Keratinocyte (primary cell): ENCODE measurements around the gene KAT2B. TPM values are rescaled to one million over a fixed set of nuclear protein-coding genes. Genes with fewer than 3 reads are reported as not detected.

Experiments used
- DNase-seq: peaks from one replicate; pipeline ENCODE4 v3.0.0-alpha.2; 2011; ENCODE audit warnings: low read depth, missing footprints, low spot score
- FAIRE-seq: peaks from 2 replicates; lab custom pipeline; 2011; peaks lifted over from hg19 to GRCh38; lab: Jason Lieb, UNC
- H2AFZ ChIP-seq: 2 replicates; pipeline ENCODE4 v1.6.0; 2012; ENCODE audit warnings: low read length, control low read depth, inconsistent platforms; ENCODE audit not compliant: control insufficient read depth
- H3K27ac ChIP-seq: 2 replicates; pipeline ENCODE4 v1.5.1; 2011; ENCODE audit warnings: low read length; ENCODE audit not compliant: control insufficient read depth, insufficient read depth
- H3K27me3 ChIP-seq: 3 replicates; pipeline ENCODE4 v1.6.0; 2011; ENCODE audit warnings: low read length; ENCODE audit not compliant: control insufficient read depth, insufficient read depth; ENCODE audit errors: extremely low read depth
- H3K36me3 ChIP-seq, 2 experiments: 2 replicates in 1 of 2; 3 replicates in 1 of 2; pipeline ENCODE4 v1.5.1; 2011; ENCODE audit warnings: low read length in 2 of 2, mild to moderate bottlenecking in 1 of 2; ENCODE audit not compliant: control insufficient read depth in 2 of 2, insufficient read depth in 2 of 2; ENCODE audit errors: extremely low read depth in 1 of 2
- H3K4me1 ChIP-seq: 3 replicates; pipeline ENCODE4 v1.5.1; 2011; ENCODE audit warnings: low read length; ENCODE audit not compliant: control insufficient read depth, insufficient read depth; ENCODE audit errors: extremely low read depth
- H3K4me2 ChIP-seq: 3 replicates; pipeline ENCODE4 v1.6.0; 2011; ENCODE audit warnings: low read depth, low read length; ENCODE audit not compliant: control insufficient read depth, insufficient read depth; ENCODE audit errors: extremely low read depth
- H3K4me3 ChIP-seq, 3 experiments: fragments of 200-600 bp in 1 of 3; sonication (generic) in 1 of 3; 2 replicates in 2 of 3; 3 replicates in 1 of 3; pipeline ENCODE4 v1.5.1; 2011 to 2016; ENCODE audit warnings: low read length in 3 of 3, mild to moderate bottlenecking in 3 of 3, control low read depth in 2 of 3, inconsistent platforms in 1 of 3, low read depth in 1 of 3, mixed read lengths in 1 of 3, mixed run types in 1 of 3, moderate library complexity in 1 of 3; ENCODE audit not compliant: control insufficient read depth in 2 of 3, insufficient read depth in 2 of 3; ENCODE audit errors: extremely low read depth in 1 of 3
- H3K79me2 ChIP-seq: 2 replicates; pipeline ENCODE4 v1.6.0; 2012; ENCODE audit warnings: low read length; ENCODE audit not compliant: control insufficient read depth, insufficient read depth
- H3K9ac ChIP-seq: 3 replicates; pipeline ENCODE4 v1.6.0; 2011; ENCODE audit warnings: low read length; ENCODE audit not compliant: control insufficient read depth, insufficient read depth; ENCODE audit errors: extremely low read depth
- H3K9me1 ChIP-seq: 3 replicates; pipeline ENCODE4 v1.6.0; 2011; ENCODE audit warnings: low read length; ENCODE audit not compliant: control insufficient read depth, insufficient read depth; ENCODE audit errors: extremely low read depth
- H3K9me3 ChIP-seq: 2 replicates; pipeline ENCODE4 v1.5.1; 2012; ENCODE audit warnings: low read depth, low read length; ENCODE audit not compliant: control insufficient read depth
- H4K20me1 ChIP-seq: 3 replicates; pipeline ENCODE4 v1.6.0; 2011; ENCODE audit warnings: low read length; ENCODE audit not compliant: control insufficient read depth, insufficient read depth; ENCODE audit errors: extremely low read depth
- CTCF ChIP-seq, 3 experiments: IDR thresholded peaks in 1 of 3; conservative IDR thresholded peaks in 1 of 3; optimal IDR thresholded peaks in 1 of 3; 2 replicates in 2 of 3; 3 replicates in 1 of 3; pipeline versions ENCODE3 to v1.5.1; 2011; ENCODE audit warnings: low read length in 3 of 3, mild to moderate bottlenecking in 3 of 3, moderate library complexity in 2 of 3, control low read depth in 1 of 3, inconsistent platforms in 1 of 3; ENCODE audit not compliant: insufficient read depth in 2 of 3; ENCODE audit errors: extremely low read depth in 1 of 3
- EZH2 ChIP-seq: IDR thresholded peaks from one replicate; pipeline ENCODE4 v1.6.1; 2012; ENCODE audit warnings: inconsistent platforms, mild to moderate bottlenecking, low read length, moderate library complexity
- dilution Hi-C: fragments of 300-500 bp; cut with MboI; formaldehyde crosslinking; loops from one replicate; pipeline ENCODE4 v1.7.0; 2020; ENCODE audit warnings: low sequenced_read_pairs; ENCODE audit not compliant: extremely low pct_ligation_motif_present
- polyA plus RNA-seq, 5 experiments: library from polyadenylated mRNA; depleted of rRNA in 3 of 5; stranded (reverse) in 3 of 5; stranded (forward) in 1 of 5; unstranded in 1 of 5; fragments of >200 nt; gene quantifications; 1 replicate in 1 of 5; 2 replicates in 3 of 5; 3 replicates in 1 of 5; pipeline versions ENCODE4 v1.2.1 to v1.2.3, GENCODE V29; 2011 to 2012; ENCODE audit warnings: missing spikeins in 2 of 5, low read depth in 1 of 5, low replicate concordance in 1 of 5

Gene KAT2B
- polyA plus RNA-seq, 1 donor (not counting 4 experiments of a cell fraction or from before 2014, with no cell fraction given), result 4.6 TPM

DNA sequence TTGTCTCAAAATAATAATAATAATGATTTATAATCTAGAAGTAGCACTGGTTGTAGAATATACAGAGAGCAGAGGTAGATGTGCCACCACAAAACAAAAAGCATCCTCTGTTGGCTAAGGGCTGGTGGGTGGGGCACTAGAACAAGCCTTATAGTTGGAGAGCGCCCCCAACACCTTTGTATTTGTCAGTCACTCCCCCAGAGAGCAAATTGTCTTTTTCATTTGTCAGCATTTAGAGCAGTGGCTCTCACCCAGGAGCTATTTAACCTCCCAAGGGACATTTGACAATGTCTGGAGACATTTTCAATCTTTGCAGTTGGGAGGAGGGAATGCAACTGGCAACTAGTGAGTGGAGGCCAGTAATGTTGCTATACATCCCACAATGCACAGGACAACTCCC, 6.3 kb downstream of the KAT2B start:
- Histone ChIP-seq H3K4me2 (no peak overlapping the region), H3K9ac (no peak overlapping the region), H3K79me2 (no peaks in the 10 kb centered on the region), H3K9me1 (no peaks in the 10 kb centered on the region), H3K27me3 (no peaks in the 10 kb centered on the region), H3K4me3 (no peak overlapping the region), H3K27ac (no peak overlapping the region), H3K9me3 (no peaks in the 10 kb centered on the region), H3K4me1 (peaks cover 11% of the 10 kb centered on the region), H4K20me1 (no peaks in the 10 kb centered on the region), H3K36me3 (no peaks in the 10 kb centered on the region), H2AFZ (no peak overlapping the region)
- FAIRE-seq (no peak), DNase-seq (no peak)
- TF ChIP-seq EZH2 (no peak), CTCF (optimal IDR thresholded peaks at IDR 0.05 in 1 of 3, IDR thresholded peaks at IDR 0.05 in 1 of 3, conservative IDR thresholded peaks at IDR 0.05 in 1 of 3; ENCODE audit: extremely low read depth in 1 of 3, insufficient read depth in 2 of 3, low read length in 3 of 3) (no peak)
- dilution Hi-C loops, result no loop called here

DNA sequence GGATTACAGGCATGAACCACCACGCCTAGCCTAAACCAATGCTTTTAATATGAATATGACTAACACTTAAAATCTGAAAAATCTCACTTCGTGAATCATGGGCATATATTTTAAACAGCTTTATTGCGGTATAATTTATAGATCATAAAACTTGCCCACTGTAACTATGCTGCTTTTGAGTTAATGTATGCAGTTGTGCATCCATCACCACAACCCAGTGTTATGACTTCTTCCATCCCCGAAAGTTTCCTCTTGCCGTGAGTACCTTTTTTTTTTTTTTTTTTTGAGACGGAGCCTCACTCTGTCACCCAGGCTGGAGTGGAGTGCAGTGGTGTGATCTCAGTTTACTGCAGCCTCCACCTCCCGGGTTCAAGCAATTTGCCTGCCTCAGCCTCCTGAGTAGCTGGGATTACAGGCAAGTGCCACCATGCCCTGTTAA, 7.1 kb downstream of the KAT2B start:
- no peak overlapping the region for H3K4me3 ChIP-seq

More for the DNA sequence above, 7.1 kb downstream of the KAT2B start:
- dilution Hi-C loops, result no loop called here
- no peak for FAIRE-seq
- Histone ChIP-seq H3K9me1 (no peaks in the 10 kb centered on the region), H3K9me3 (no peaks in the 10 kb centered on the region), H3K36me3 (no peaks in the 10 kb centered on the region), H3K9ac (no peak overlapping the region), H3K79me2 (no peaks in the 10 kb centered on the region), H3K27ac (no peak overlapping the region), H3K4me2 (no peak overlapping the region), H4K20me1 (no peaks in the 10 kb centered on the region), H3K27me3 (no peaks in the 10 kb centered on the region), H3K4me1 (peaks cover 11% of the 10 kb centered on the region), H2AFZ (no peak overlapping the region)
- no peak for DNase-seq
- TF ChIP-seq CTCF (optimal IDR thresholded peaks at IDR 0.05 in 1 of 3, IDR thresholded peaks at IDR 0.05 in 1 of 3, conservative IDR thresholded peaks at IDR 0.05 in 1 of 3; ENCODE audit: extremely low read depth in 1 of 3, insufficient read depth in 2 of 3, low read length in 3 of 3) (no peak), EZH2 (no peak)
